Prostate gland (tissue), 2 donors: ENCODE results near the gene ATF7IP. TPM values are rescaled to one million over a fixed set of nuclear protein-coding genes. Genes with fewer than 3 reads are reported as not detected.

Source experiments
- DNase-seq: peaks from one replicate; pipeline ENCODE4 v3.0.0-alpha.2; 2019; ENCODE audit warnings: low spot score
- H3K27ac ChIP-seq, 2 donors: fragments of 200-600 bp; sonication (generic); 2 replicates each; pipeline ENCODE4 v1.5.1; 2017 to 2019
- H3K27me3 ChIP-seq: fragments of 200-600 bp; sonication (generic); replicated peaks from 2 replicates; pipeline ENCODE4 v1.5.1; 2019; ENCODE audit not compliant: insufficient read depth
- H3K36me3 ChIP-seq, 2 donors: fragments of 200-600 bp; sonication (generic); 1 replicate in 1 of 2; 2 replicates in 1 of 2; pipeline versions ENCODE4 v1.5.1 to v1.8.1; 2017 to 2019
- H3K4me1 ChIP-seq: fragments of 200-600 bp; sonication (generic); replicated peaks from 2 replicates; pipeline ENCODE4 v1.5.1; 2019
- H3K4me3 ChIP-seq, 2 donors: fragments of 200-600 bp; sonication (generic); 2 replicates each; pipeline ENCODE4 v1.5.1; 2017 to 2019
- H3K9me3 ChIP-seq: fragments of 200-600 bp; sonication (generic); 2 replicates; pipeline ENCODE4 v1.5.1; 2017
- CTCF ChIP-seq, 4 experiments: fragments of 200-600 bp in 2 of 4; fragments of 450-650 bp in 2 of 4; sonication (generic) in 2 of 4; IDR thresholded peaks; 1 replicate in 3 of 4; 2 replicates in 1 of 4; pipeline ENCODE4 v1.5.1; 2016 to 2019; ENCODE audit warnings: antibody characterized with exemption in 4 of 4, mild to moderate bottlenecking in 2 of 4, moderate library complexity in 2 of 4
- POLR2A ChIP-seq: fragments of 450-650 bp; IDR thresholded peaks from one replicate; pipeline ENCODE4 v1.6.1; 2016; ENCODE audit warnings: antibody characterized with exemption, mild to moderate bottlenecking
- POLR2AphosphoS5 ChIP-seq: sonication (generic); formaldehyde crosslinking; IDR thresholded peaks from one replicate; pipeline ENCODE4 v1.6.1; 2017; ENCODE audit warnings: antibody characterized with exemption
- WGBS: methylation state at CpG from one replicate; pipeline ENCODE4 v1.1.5; 2018; 5-methylcytosine and 5-hydroxymethylcytosine counted together
- intact Hi-C: fragments of 100-400 bp; cut with DNase I; formaldehyde crosslinking; loops from one replicate; pipeline ENCODE4 v1.14.2; 2022
- total RNA-seq, 2 donors: library from RNA; depleted of rRNA; stranded (reverse); fragments of >200 nt; gene quantifications; one replicate each; pipeline ENCODE4 v1.1.0, GENCODE V29; 2016

The ATF7IP gene
- total RNA-seq, 2 donors from 2014 or later: 47.1 to 49.9 TPM

- intact Hi-C loops: no loop called here
- no peak for DNase-seq
- Histone ChIP-seq H3K27ac (no peak overlapping the region), H3K9me3 (no peaks in the 10 kb centered on the region), H3K4me1 (no peaks in the 10 kb centered on the region), H3K36me3 (no peaks in the 10 kb centered on the region), H3K4me3 (no peak overlapping the region), H3K27me3 (no peaks in the 10 kb centered on the region)
- TF ChIP-seq POLR2AphosphoS5: no peak
- TF ChIP-seq CTCF (IDR thresholded peaks at IDR 0.05): no peak
- TF ChIP-seq POLR2A: no peak
- 51% methylated on average over 5 of the region's 5 CpGs for WGBS
Measured at GRCh38 chr12:14537088-14537487, 171.6 kb downstream of the ATF7IP start.

GRCh38 chr12:14540801-14541462 lies 175.4 kb downstream of the ATF7IP start:
- no peaks in the 10 kb centered on the region for H3K9me3 ChIP-seq
- H3K4me1 ChIP-seq: no peaks in the 10 kb centered on the region
- intact Hi-C loops: no loop called here
- TF ChIP-seq POLR2AphosphoS5: no peak
- TF ChIP-seq POLR2A: no peak
- TF ChIP-seq CTCF (IDR thresholded peaks at IDR 0.05): no peak
- H3K27me3 ChIP-seq: no peaks in the 10 kb centered on the region
- no peak overlapping the region for H3K27ac ChIP-seq
- H3K4me3 ChIP-seq: no peak overlapping the region
- no peaks in the 10 kb centered on the region for H3K36me3 ChIP-seq
- no peak for DNase-seq
- 60% methylated on average over 4 of the region's 4 CpGs for WGBS

- no peak for DNase-seq
- H3K9me3 ChIP-seq: no peaks in the 10 kb centered on the region
- intact Hi-C loops: no loop called here
- H3K27ac ChIP-seq: no peak overlapping the region
- H3K36me3 ChIP-seq: no peaks in the 10 kb centered on the region
- H3K4me1 ChIP-seq: no peaks in the 10 kb centered on the region
- TF ChIP-seq POLR2AphosphoS5: no peak
- no peak for TF ChIP-seq CTCF (IDR thresholded peaks at IDR 0.05)
- no peak for TF ChIP-seq POLR2A
- 29% methylated on average over 7 of the region's 7 CpGs for WGBS
- H3K4me3 ChIP-seq: no peak overlapping the region
- H3K27me3 ChIP-seq: no peaks in the 10 kb centered on the region
Measured at GRCh38 chr12:14545144-14546124, 180.0 kb downstream of the ATF7IP start.

GRCh38 chr12:14547571-14547970 lies 182.1 kb downstream of the ATF7IP start:
- H3K36me3 ChIP-seq: no peaks in the 10 kb centered on the region
- over 99% methylated on average over 4 of the region's 4 CpGs for WGBS
- no peak for DNase-seq
- intact Hi-C loops: no loop called here
- H3K4me1 ChIP-seq: no peaks in the 10 kb centered on the region
- H3K27me3 ChIP-seq: no peaks in the 10 kb centered on the region
- TF ChIP-seq POLR2A: no peak
- TF ChIP-seq CTCF (IDR thresholded peaks at IDR 0.05): no peak
- TF ChIP-seq POLR2AphosphoS5: no peak
- no peak overlapping the region for H3K4me3 ChIP-seq
- no peaks in the 10 kb centered on the region for H3K9me3 ChIP-seq
- no peak overlapping the region for H3K27ac ChIP-seq
